Subcutaneous abdominal adipose tissue (tissue), 5 donors: ENCODE measurements around the gene C8A.

Experiments
- H3K27ac ChIP-seq: one replicate; pipeline ENCODE4 v1.7.0; 2013; ENCODE audit warnings: low read depth, mild to moderate bottlenecking, inconsistent platforms, low read length, moderate library complexity
- H3K27me3 ChIP-seq, 5 donors: one replicate each; pipeline ENCODE4 v1.7.0; 2013; ENCODE audit warnings: low read length in 5 of 5, inconsistent platforms in 1 of 5; ENCODE audit not compliant: control insufficient read depth in 5 of 5, insufficient read depth in 4 of 5
- H3K36me3 ChIP-seq, 5 donors: one replicate each; pipeline ENCODE4 v1.7.0; 2013; ENCODE audit warnings: low read length in 5 of 5; ENCODE audit not compliant: control insufficient read depth in 5 of 5, insufficient read depth in 5 of 5
- H3K4me1 ChIP-seq, 5 donors: one replicate each; pipeline ENCODE4 v1.7.0; 2013; ENCODE audit warnings: low read length in 5 of 5, mild to moderate bottlenecking in 3 of 5, moderate library complexity in 1 of 5; ENCODE audit not compliant: control insufficient read depth in 5 of 5, insufficient read depth in 5 of 5
- H3K4me3 ChIP-seq, 5 donors: one replicate each; pipeline ENCODE4 v1.7.0; 2013; ENCODE audit warnings: low read length in 5 of 5, low read depth in 1 of 5
- H3K9ac ChIP-seq, 5 donors: one replicate each; pipeline ENCODE4 v1.7.0; 2013; ENCODE audit warnings: low read length in 5 of 5, mild to moderate bottlenecking in 4 of 5, moderate library complexity in 3 of 5
- H3K9me3 ChIP-seq, 5 donors: one replicate each; pipeline ENCODE4 v1.7.0; 2013; ENCODE audit warnings: low read length in 5 of 5; ENCODE audit not compliant: control insufficient read depth in 5 of 5
- donor health status: healthy.
- donor health status: healthy.
- donor health status: healthy.
- donor health status: healthy.
- donor health status: healthy.

The C8A gene

GRCh38 chr1:56820755-56821461 lies 33.7 kb upstream of the C8A start:
- H3K4me3 ChIP-seq: no peak overlapping the region
- peaks cover 0 to 3% (median 0%) of the 10 kb centered on the region in 5 donors for H3K27me3 ChIP-seq
- no peak overlapping the region for H3K27ac ChIP-seq
- H3K36me3 ChIP-seq: no peaks in the 10 kb centered on the region
- no peaks in the 10 kb centered on the region for H3K9me3 ChIP-seq
- no peak overlapping the region for H3K9ac ChIP-seq
- peaks cover 0 to 13% (median 4%) of the 10 kb centered on the region in 5 donors for H3K4me1 ChIP-seq

- no peak overlapping the region for H3K4me3 ChIP-seq
- H3K9me3 ChIP-seq: no peaks in the 10 kb centered on the region
- no peak overlapping the region for H3K9ac ChIP-seq
Observed at GRCh38 chr1:56821462-56821797, 33.2 kb upstream of the C8A start.

GRCh38 chr1:56824271-56824670 lies 30.3 kb upstream of the C8A start:
- H3K27me3 ChIP-seq: peaks cover 0 to 12% (median 3%) of the 10 kb centered on the region in 5 donors
- H3K36me3 ChIP-seq: no peaks in the 10 kb centered on the region
- H3K4me3 ChIP-seq: no peak overlapping the region
- H3K27ac ChIP-seq: no peak overlapping the region
- no peaks in the 10 kb centered on the region for H3K9me3 ChIP-seq
- peaks cover 0 to 10% (median 4%) of the 10 kb centered on the region in 5 donors for H3K4me1 ChIP-seq
- H3K9ac ChIP-seq: no peak overlapping the region

More at GRCh38 chr1:56821462-56821797, 33.2 kb upstream of the C8A start:
- Histone ChIP-seq H3K27ac (no peak overlapping the region), H3K27me3 (peaks cover 0 to 3% (median 0%) of the 10 kb centered on the region in 5 donors), H3K4me1 (peaks cover 0 to 13% (median 4%) of the 10 kb centered on the region in 5 donors), H3K36me3 (no peaks in the 10 kb centered on the region)

- H3K36me3 ChIP-seq: no peaks in the 10 kb centered on the region
- H3K9me3 ChIP-seq: no peaks in the 10 kb centered on the region
- H3K27ac ChIP-seq: no peak overlapping the region
- H3K27me3 ChIP-seq: peaks cover 0 to 12% (median 3%) of the 10 kb centered on the region in 5 donors
- no peak overlapping the region for H3K4me3 ChIP-seq
- H3K4me1 ChIP-seq: peaks cover 0 to 7% (median 4%) of the 10 kb centered on the region in 5 donors
- no peak overlapping the region for H3K9ac ChIP-seq
Observed at GRCh38 chr1:56824938-56825337, 29.7 kb upstream of the C8A start.

- no peaks in the 10 kb centered on the region for H3K9me3 ChIP-seq
- no peaks in the 10 kb centered on the region for H3K36me3 ChIP-seq
- H3K4me3 ChIP-seq: no peak overlapping the region
- peaks cover 0 to 12% (median 3%) of the 10 kb centered on the region in 5 donors for H3K27me3 ChIP-seq
- no peak overlapping the region for H3K27ac ChIP-seq
- no peak overlapping the region for H3K9ac ChIP-seq
- H3K4me1 ChIP-seq: peaks cover 0 to 7% (median 4%) of the 10 kb centered on the region in 5 donors
Observed at GRCh38 chr1:56825436-56825835, 29.2 kb upstream of the C8A start.

GRCh38 chr1:56827711-56828110 lies 26.9 kb upstream of the C8A start:
- Histone ChIP-seq H3K4me3 (no peak overlapping the region), H3K9me3 (no peaks in the 10 kb centered on the region), H3K27me3 (peaks cover 0 to 16% (median 3%) of the 10 kb centered on the region in 5 donors), H3K9ac (no peak overlapping the region), H3K27ac (no peak overlapping the region), H3K4me1 (peaks cover 0 to 2% (median 0%) of the 10 kb centered on the region in 5 donors), H3K36me3 (no peaks in the 10 kb centered on the region)

GRCh38 chr1:56830052-56830451 lies 24.5 kb upstream of the C8A start:
- Histone ChIP-seq H3K27me3 (peaks cover 0 to 16% (median 3%) of the 10 kb centered on the region in 5 donors), H3K4me3 (no peak overlapping the region)

GRCh38 chr1:56831871-56832693 lies 22.5 kb upstream of the C8A start:
- H3K27ac ChIP-seq: no peak overlapping the region
- H3K4me3 ChIP-seq: no peak overlapping the region
- H3K9ac ChIP-seq: no peak overlapping the region
- H3K9me3 ChIP-seq: no peaks in the 10 kb centered on the region
- H3K27me3 ChIP-seq: peaks cover 0 to 13% (median 3%) of the 10 kb centered on the region in 5 donors
- peaks cover 0 to 2% (median 0%) of the 10 kb centered on the region in 5 donors for H3K4me1 ChIP-seq
- H3K36me3 ChIP-seq: no peaks in the 10 kb centered on the region

More at GRCh38 chr1:56830052-56830451, 24.5 kb upstream of the C8A start:
- Histone ChIP-seq H3K9me3 (no peaks in the 10 kb centered on the region), H3K27ac (no peak overlapping the region), H3K4me1 (peaks cover 0 to 2% (median 0%) of the 10 kb centered on the region in 5 donors), H3K36me3 (no peaks in the 10 kb centered on the region), H3K9ac (no peak overlapping the region)

- Histone ChIP-seq H3K27me3 (peaks cover 0 to 15% (median 3%) of the 10 kb centered on the region in 5 donors), H3K9ac (no peak overlapping the region), H3K27ac (no peak overlapping the region), H3K4me3 (no peak overlapping the region), H3K36me3 (no peaks in the 10 kb centered on the region), H3K9me3 (no peaks in the 10 kb centered on the region), H3K4me1 (peaks cover 0 to 2% (median 0%) of the 10 kb centered on the region in 5 donors)
Observed at GRCh38 chr1:56833088-56833487, 21.5 kb upstream of the C8A start.
